Frontal cortex (tissue), 4 donors: ENCODE results near the gene RGS21. TPM values are rescaled to one million over a fixed set of nuclear protein-coding genes. Genes with fewer than 3 reads are reported as not detected.

Experiments used
- DNase-seq, 2 donors: peaks; one replicate each; pipeline ENCODE4 v3.0.0; 2012; ENCODE audit warnings: low spot score in 2 of 2
- FAIRE-seq: peaks from 2 replicates; lab custom pipeline; 2012; peaks lifted over from hg19 to GRCh38; lab: Jason Lieb, UNC
- total RNA-seq: library from RNA; depleted of rRNA; stranded (reverse); fragments of >200 nt; gene quantifications from one replicate; pipeline ENCODE4 v1.2.3, GENCODE V29; 2014
- donor health status: control.
- donor health status: control.
- donor health status: control.

Gene RGS21
- total RNA-seq, 1 donor from 2014 or later: under 0.01 TPM

DNA sequence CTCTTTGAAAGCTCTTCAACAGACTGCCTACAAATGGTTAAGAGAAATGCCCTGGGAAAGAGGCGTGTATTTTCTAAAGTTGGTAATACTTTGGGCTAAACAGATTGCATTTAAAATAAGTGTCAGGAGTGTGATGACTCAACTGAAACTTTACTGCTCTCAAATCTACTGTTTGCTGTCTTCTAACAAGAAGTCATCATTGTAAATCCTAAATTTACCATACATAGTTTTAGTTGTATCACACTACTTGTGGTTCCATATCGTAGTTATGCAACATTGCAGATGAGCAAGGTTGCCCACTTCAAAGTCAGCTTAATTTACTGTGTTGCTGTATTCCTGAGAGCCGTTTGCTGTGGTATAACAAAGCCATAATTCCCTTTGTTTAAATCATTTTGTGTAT lies 59.6 kb downstream of the RGS21 start:
- no peak for DNase-seq

DNA sequence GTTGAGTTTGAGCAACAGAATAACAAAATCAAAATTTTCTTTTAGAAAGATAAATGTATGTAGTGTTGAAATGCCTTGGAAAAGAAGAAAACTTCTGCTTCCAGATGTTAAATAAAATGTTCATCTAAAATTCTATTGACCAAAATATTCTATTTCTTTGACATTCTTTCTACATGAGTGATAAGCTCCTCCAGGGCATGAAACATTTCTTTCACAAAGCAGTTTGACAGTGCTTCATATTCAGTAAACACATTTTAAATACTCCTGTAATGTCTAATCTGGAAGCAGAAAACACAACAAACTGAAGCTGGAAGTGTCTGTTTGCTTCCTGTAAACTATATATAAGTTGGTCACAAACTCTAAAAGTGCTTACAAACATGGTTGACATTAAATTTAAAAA lies 61.5 kb downstream of the RGS21 start:
- DNase-seq: no peak
- no peak for FAIRE-seq

More for the DNA sequence above, 59.6 kb downstream of the RGS21 start:
- FAIRE-seq: no peak

DNA sequence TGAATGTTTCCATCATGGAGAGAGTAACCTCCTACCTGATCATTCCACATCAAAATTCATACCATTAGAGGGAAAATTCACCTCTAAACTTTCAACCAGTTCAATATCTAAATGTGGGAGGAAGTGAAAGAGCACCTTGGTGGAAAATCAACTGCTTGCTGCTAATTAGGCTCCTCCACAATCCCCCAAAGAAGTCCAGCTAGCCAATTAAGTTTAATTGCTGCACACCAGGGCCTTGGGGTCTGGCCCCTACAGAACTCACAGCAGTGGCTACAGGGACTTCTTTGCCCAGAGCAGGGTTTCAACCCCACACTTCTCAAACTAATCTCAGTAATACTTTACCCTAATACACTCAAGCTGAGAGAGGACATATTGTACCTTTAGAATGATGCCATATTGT lies 62.1 kb downstream of the RGS21 start:
- FAIRE-seq (no peak), DNase-seq (no peak)

DNA sequence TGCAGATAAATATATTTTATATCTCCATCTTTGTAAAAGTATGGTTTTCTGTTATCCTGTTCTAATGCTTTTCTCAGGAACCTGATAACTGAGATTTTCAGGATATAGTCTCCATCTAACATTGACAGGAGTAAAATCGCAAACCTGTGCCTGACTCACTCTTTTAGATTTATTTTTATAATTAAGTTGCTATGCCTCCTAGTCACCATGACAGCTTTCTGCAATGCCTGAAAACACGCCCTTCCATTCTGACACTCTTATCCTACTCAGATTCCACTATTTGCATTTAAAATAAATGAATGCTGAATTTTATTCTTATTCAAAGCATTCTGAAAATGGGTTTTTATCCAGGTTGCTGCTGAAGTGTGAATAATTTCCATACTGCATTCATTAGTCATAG lies 62.8 kb downstream of the RGS21 start:
- FAIRE-seq (no peak), DNase-seq (no peak)

DNA sequence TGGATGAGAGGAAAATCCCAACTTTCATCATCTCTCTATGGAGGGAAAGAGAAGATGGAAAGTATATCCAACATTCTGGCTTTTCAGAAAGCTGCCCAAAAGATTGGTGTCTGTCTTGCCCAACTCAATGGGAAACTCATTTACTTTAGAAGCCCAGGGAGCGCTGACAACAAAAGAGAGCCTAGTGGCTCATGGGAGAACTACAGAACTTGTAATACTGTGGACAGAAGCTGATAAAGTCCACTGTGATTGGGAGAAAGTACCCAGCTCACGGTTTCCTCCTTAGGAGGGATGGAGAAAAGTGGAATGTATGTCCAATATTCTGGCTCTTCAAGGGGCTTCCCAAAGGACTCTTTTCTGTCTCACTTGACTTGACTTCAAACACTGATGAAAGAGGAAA lies 66.0 kb downstream of the RGS21 start:
- FAIRE-seq (no peak), DNase-seq (no peak)

DNA sequence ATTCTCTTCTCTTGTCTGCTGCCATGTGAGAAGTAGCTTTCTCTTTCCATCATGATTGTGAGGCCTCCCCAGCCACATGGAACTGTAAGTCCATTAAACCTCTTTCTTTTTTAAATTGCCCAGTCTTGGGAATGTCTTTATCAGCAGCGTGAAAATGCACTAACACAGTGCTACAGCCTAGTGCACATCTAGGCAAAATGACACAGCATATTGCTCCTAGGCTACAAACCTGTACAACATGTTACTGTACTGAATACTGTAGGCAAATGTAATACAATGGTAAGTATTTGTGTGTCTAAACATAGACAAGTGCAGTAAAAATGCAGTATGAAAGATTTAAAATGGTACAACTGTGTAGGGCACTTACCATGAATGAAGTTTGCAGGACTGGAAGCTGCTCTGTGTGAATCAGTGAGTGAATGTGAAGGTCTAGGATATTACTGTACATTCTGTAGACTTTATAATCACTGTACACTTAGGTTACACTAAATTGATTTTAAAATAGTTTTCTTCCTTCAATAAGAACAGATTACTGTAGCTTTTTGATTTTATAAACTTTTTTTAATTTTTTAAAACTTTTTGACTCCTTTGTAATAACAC lies 69.4 kb downstream of the RGS21 start:
- FAIRE-seq: peak; percentile 56
- DNase-seq: no peak

DNA sequence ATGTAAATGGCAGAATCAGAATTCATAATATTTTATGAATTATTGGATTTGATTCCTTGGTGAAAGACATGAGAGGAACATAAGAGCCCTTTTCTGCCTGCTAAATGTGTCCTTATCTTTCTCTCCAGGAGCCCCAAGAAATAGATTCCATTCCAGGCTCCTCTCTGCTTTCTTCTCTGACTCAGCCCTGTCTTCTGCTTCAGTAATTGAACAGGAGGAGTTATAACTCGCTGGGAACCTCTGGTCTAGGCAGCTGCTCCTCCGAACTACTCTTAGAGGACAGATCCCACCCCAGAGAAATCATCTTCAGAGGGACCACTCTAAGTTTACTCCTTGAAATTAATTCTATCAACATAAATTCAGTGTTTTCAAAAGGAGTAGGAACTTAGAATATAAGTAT lies 78.4 kb downstream of the RGS21 start:
- FAIRE-seq (no peak), DNase-seq (no peak)

DNA sequence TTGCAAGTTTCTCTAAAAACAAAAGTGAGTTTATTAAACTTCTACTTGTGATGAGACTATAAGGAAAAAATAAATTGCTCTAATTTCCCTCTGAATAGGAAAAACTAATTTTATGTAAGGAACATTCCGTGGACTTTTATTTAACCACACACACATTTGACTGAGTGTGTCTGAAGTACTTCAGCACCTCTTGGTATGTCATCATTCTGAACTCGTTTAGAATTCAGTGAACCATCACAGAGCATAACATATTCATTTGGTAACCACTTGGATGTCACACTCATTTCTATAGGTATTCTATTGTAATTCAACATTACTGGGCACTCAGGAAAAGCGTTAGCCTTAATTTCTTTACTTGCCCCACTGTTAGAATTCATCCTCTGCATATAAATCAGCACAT lies 79.1 kb downstream of the RGS21 start:
- FAIRE-seq: no peak
- no peak for DNase-seq

DNA sequence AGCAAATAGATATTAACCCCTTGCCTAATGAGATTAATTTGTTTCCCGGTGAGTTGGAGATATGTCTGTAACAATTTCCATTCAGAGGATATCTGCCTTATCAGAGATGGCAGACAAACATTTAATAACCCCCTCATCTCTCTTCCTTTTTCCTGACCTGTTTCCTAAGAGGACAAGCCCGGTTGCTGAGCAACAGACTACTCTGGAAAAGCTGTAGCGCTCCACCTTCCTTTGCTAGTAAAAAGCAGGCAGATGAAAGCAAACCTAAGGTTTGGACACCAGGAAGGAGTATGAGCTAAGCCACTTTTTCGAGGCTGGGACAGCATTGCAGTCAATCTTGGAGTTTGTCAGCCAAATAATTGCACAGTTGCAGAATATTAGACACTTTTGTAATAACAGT lies 82.4 kb downstream of the RGS21 start:
- DNase-seq (no peak), FAIRE-seq (no peak)

DNA sequence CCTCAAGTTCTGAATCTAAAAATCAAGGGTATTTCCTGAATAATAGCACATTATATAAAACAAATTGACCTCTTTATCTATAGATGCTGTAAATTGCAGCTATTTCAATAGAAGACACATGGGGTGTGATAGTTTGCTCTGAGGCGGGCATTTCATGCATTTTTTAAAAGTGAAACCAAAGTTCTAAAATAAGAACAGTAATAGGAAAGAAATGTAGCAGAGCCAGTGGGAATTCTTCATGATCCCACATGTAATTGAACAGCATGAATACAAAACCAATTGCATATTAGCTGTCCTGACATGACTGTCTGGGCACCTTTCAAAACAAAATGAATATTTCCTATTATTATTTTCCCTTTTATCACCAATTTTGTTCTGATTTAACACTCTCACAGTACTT lies 85.0 kb downstream of the RGS21 start:
- no peak for FAIRE-seq
- DNase-seq: no peak

DNA sequence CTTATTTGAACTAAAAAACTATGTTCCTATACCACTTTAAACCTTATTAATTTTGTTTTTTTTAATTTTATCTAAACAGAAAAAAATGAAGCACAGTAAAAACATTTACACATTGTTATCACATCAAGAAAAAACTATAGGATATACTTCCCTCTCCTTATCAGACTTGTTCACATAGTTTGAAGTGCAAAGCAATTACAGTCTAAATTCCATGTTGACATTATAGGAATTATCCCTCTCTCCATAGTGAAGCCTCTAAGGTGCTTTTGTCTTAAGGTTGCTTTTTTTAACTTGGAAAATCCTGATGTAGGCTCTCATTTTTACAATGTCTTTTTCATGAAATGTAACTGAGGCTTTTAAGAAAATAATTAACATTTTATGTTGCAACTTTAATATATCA lies 85.8 kb downstream of the RGS21 start:
- DNase-seq: no peak
- FAIRE-seq: no peak

DNA sequence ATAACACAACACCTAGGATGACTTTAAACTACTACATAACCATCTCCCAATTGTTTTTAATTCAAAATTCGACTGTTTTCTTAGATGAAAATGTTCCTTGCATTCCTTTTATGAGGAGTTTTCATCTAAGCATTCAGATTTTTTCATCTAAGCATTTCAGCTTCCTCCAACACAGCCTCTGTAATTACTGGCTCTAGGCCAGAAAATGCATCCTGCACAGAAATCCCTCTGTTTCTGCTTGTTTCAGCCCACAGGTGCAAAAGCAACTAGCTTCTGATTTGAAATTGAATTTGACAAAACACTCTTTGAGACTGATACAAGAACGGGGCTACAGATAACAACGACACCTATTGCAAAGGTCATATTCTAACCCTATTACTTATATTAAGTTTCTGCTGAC lies 90.4 kb downstream of the RGS21 start:
- DNase-seq (no peak), FAIRE-seq (no peak)

Other genes starting within 250 kb of the RGS21 start
- gene RGS18, start 158.5 kb upstream of the RGS21 start, total RNA-seq: 0.41 TPM